HuH-7 (cell line): Measurements from ENCODE around the gene CALD1.

Source experiments
- DNase-seq: peaks from one replicate; pipeline ENCODE4 v3.0.0; 2011; ENCODE audit warnings: low spot score

The CALD1 gene

GRCh38 chr7:134787064-134787463, 7.6 kb downstream of the CALD1 start:
- no peak for DNase-seq

GRCh38 chr7:134787720-134788119, 8.3 kb downstream of the CALD1 start:
- DNase-seq = no peak

- no peak for DNase-seq
These were observed 8.8 kb downstream of the CALD1 start for GRCh38 chr7:134788191-134788590.

GRCh38 chr7:134789967-134790685, 10.7 kb downstream of the CALD1 start:
- no peak for DNase-seq

- DNase-seq = no peak
These were observed 13.5 kb downstream of the CALD1 start for GRCh38 chr7:134792968-134793367.

GRCh38 chr7:134795231-134795630, 15.8 kb downstream of the CALD1 start:
- no peak for DNase-seq

GRCh38 chr7:134798155-134798554, 18.7 kb downstream of the CALD1 start:
- no peak for DNase-seq

GRCh38 chr7:134799377-134799776, 19.9 kb downstream of the CALD1 start:
- DNase-seq = no peak

- no peak for DNase-seq
These were observed 23.3 kb downstream of the CALD1 start for GRCh38 chr7:134802762-134803161.

- DNase-seq = no peak
These were observed 24.9 kb downstream of the CALD1 start for GRCh38 chr7:134804351-134804750.

- no peak for DNase-seq
These were observed 25.4 kb downstream of the CALD1 start for GRCh38 chr7:134804854-134805253.

GRCh38 chr7:134806197-134806596, 26.8 kb downstream of the CALD1 start:
- no peak for DNase-seq

GRCh38 chr7:134809616-134810015, 30.2 kb downstream of the CALD1 start:
- no peak for DNase-seq

GRCh38 chr7:134811765-134812164, 32.3 kb downstream of the CALD1 start:
- DNase-seq = no peak

GRCh38 chr7:134813663-134814396, 34.4 kb downstream of the CALD1 start:
- no peak for DNase-seq

- no peak for DNase-seq
These were observed 35.4 kb downstream of the CALD1 start for GRCh38 chr7:134814730-134815364.

- no peak for DNase-seq
These were observed 39.3 kb downstream of the CALD1 start for GRCh38 chr7:134818613-134819345.

GRCh38 chr7:134819401-134819800, 40.0 kb downstream of the CALD1 start:
- no peak for DNase-seq

GRCh38 chr7:134820295-134820694, 40.9 kb downstream of the CALD1 start:
- DNase-seq = no peak

GRCh38 chr7:134820778-134821177, 41.3 kb downstream of the CALD1 start:
- no peak for DNase-seq

- DNase-seq = no peak
These were observed 44.0 kb downstream of the CALD1 start for GRCh38 chr7:134823400-134823799.

GRCh38 chr7:134825666-134826065, 46.2 kb downstream of the CALD1 start:
- DNase-seq = no peak
